Mesendoderm (in vitro differentiated cells): Measurements from ENCODE around the gene LDLRAD1.
"Not testable (repeated sequence)": the region's sequence is repeated elsewhere in the genome, so short reads cannot be mapped to it uniquely, and the experiment has no call there.

Source experiments
- DNase-seq: peaks from one replicate; pipeline ENCODE4 v3.0.0; 2013
- H2AK5ac ChIP-seq: 2 replicates; pipeline ENCODE4 v1.6.1; 2013; ENCODE audit warnings: low read length, inconsistent platforms
- H2BK120ac ChIP-seq: 2 replicates; pipeline ENCODE4 v1.6.1; 2013; ENCODE audit warnings: low read depth, mild to moderate bottlenecking, low read length, moderate library complexity, mixed read lengths
- H2BK15ac ChIP-seq: replicated peaks from 2 replicates; pipeline ENCODE4 v1.6.1; 2013; ENCODE audit warnings: low read depth, mild to moderate bottlenecking, moderate library complexity
- H2BK5ac ChIP-seq: 2 replicates; pipeline ENCODE4 v1.6.1; 2013; ENCODE audit warnings: low read length, inconsistent platforms
- H3K18ac ChIP-seq: 2 replicates; pipeline ENCODE4 v1.6.1; 2013; ENCODE audit warnings: mild to moderate bottlenecking, low read length, mixed read lengths
- H3K23ac ChIP-seq: one replicate; pipeline ENCODE4 v1.6.1; 2013; ENCODE audit warnings: low read length
- H3K27ac ChIP-seq: 2 replicates; pipeline ENCODE4 v1.5.1; 2013; ENCODE audit warnings: low read depth, mild to moderate bottlenecking, inconsistent platforms, low read length, moderate library complexity
- H3K27me3 ChIP-seq: 2 replicates; pipeline ENCODE4 v1.6.1; 2013; ENCODE audit warnings: low read length, control low read depth, mild to moderate bottlenecking, inconsistent platforms; ENCODE audit not compliant: insufficient read depth, poor library complexity
- H3K36me3 ChIP-seq: 2 replicates; pipeline ENCODE4 v1.6.1; 2013; ENCODE audit warnings: low read length, inconsistent platforms; ENCODE audit not compliant: control insufficient read depth, insufficient read depth
- H3K4ac ChIP-seq: one replicate; pipeline ENCODE4 v1.6.1; 2013; ENCODE audit warnings: low read depth, mild to moderate bottlenecking, low read length, moderate library complexity
- H3K4me1 ChIP-seq: 2 replicates; pipeline ENCODE4 v1.6.1; 2013; ENCODE audit warnings: low read depth, low read length, inconsistent platforms; ENCODE audit not compliant: control insufficient read depth
- H3K4me2 ChIP-seq: 2 replicates; pipeline ENCODE4 v1.6.1; 2013; ENCODE audit warnings: low read length
- H3K4me3 ChIP-seq: 2 replicates; pipeline ENCODE4 v1.5.1; 2013; ENCODE audit warnings: mild to moderate bottlenecking, low read length
- H3K56ac ChIP-seq: one replicate; pipeline ENCODE4 v1.6.1; 2013; ENCODE audit warnings: low read length
- H3K79me1 ChIP-seq: 2 replicates; pipeline ENCODE4 v1.6.1; 2013; ENCODE audit warnings: low read length, inconsistent platforms
- H3K79me2 ChIP-seq: 2 replicates; pipeline ENCODE4 v1.6.1; 2013; ENCODE audit warnings: mild to moderate bottlenecking, low read length; ENCODE audit not compliant: control insufficient read depth, insufficient read depth
- H3K9ac ChIP-seq: 2 replicates; pipeline ENCODE4 v1.6.1; 2013; ENCODE audit warnings: low read length, inconsistent platforms
- H4K5ac ChIP-seq: one replicate; pipeline ENCODE4 v1.6.1; 2013; ENCODE audit warnings: low read length
- H4K8ac ChIP-seq: one replicate; pipeline ENCODE4 v1.6.1; 2013; ENCODE audit warnings: low read depth, mild to moderate bottlenecking, control low read depth, low read length, moderate library complexity
- WGBS: extraction: QIAGEN DNeasy Blood & Tissue Kit; methylation state at CpG from one replicate; pipeline ENCODE4 v1.1.7; 2013; ENCODE audit warnings: low lambda C conversion rate, missing lambda C conversion rate; ENCODE audit not compliant: insufficient coverage; ENCODE audit errors: extremely low coverage; 5-methylcytosine and 5-hydroxymethylcytosine counted together

Gene LDLRAD1

DNA sequence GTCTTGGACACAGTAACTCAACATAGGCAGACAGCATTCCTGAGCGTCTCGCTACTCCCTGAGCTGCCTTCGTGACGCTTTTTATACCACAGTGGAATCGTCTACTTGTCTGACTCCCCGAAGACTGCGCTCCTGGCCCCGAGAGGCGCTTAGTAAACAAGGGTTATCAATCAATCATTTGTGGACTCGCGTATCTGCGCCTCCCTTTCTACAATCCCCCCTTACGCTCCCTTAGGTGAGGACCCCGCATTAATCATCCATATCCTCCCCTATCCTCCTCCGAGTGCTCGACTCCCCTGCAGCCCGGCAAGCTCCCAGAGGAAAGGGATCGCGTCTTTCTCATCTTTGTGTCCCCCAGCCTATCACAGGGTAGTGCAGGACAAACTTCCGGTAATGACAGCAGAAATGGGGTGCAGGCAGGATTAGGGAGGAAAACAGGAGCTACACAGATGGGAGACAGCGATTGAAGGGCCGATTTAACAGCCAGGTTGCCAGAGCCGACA, 34.5 kb upstream of the LDLRAD1 start:
- Histone ChIP-seq H3K79me1 (peaks cover 7% of the 10 kb centered on the region), H2AK5ac (no peak overlapping the region), H3K4me1 (no peaks in the 10 kb centered on the region), H3K4me3 (peak overlapping the region; percentile 77), H3K4me2 (peak overlapping the region; percentile 57), H4K5ac (no peak overlapping the region), H3K18ac (no peak overlapping the region), H2BK15ac (no peak overlapping the region), H3K9ac (peak overlapping the region; percentile 76), H3K4ac (no peak overlapping the region), H3K23ac (no peak overlapping the region), H3K36me3 (no peaks in the 10 kb centered on the region), H4K8ac (no peak overlapping the region), H3K56ac (peak overlapping the region; percentile 90), H3K27ac (no peak overlapping the region), H3K27me3 (no peaks in the 10 kb centered on the region), H3K79me2 (peaks cover 6% of the 10 kb centered on the region), H2BK120ac (no peak overlapping the region), H2BK5ac (no peak overlapping the region)
- peak; percentile 67 for DNase-seq
- WGBS, result no CpG with 5 or more reads among the region's 23 CpGs

DNA sequence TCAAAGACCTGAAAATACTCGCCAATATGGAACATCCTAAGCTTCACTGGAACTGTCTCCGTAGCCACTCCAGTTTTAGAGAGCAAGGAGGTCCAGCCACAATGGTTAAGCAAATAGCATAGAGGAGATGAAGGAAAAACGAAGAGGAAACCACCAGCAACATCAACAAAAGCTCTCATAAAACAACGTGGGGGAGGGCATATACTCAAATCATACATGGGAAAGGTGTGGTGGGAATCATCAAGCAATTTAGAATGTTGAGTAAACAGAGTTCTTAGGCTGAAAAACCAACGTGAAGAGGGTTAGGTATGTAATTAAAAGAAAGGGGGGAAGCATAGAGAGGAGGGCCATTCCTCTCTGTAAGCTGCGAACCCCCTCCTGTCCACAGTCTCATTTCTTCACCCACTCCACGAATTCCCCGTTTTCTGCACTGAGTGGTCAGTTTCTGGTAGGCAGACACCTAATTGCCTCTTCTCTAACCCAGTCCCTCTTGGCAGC, 34.0 kb upstream of the LDLRAD1 start:
- no peak overlapping the region for H3K18ac ChIP-seq
- no peak overlapping the region for H2BK120ac ChIP-seq
- H3K27ac ChIP-seq, result no peak overlapping the region
- WGBS, result no CpG with 5 or more reads among the region's 8 CpGs
- no peak overlapping the region for H4K5ac ChIP-seq
- H2BK5ac ChIP-seq, result no peak overlapping the region
- H3K56ac ChIP-seq, result peak overlapping the region; percentile 90
- no peak overlapping the region for H2AK5ac ChIP-seq
- H3K4ac ChIP-seq, result no peak overlapping the region
- no peak overlapping the region for H4K8ac ChIP-seq
- H3K36me3 ChIP-seq, result no peaks in the 10 kb centered on the region
- H3K23ac ChIP-seq, result no peak overlapping the region
- H3K4me2 ChIP-seq, result peak overlapping the region; percentile 57
- H3K4me1 ChIP-seq, result no peaks in the 10 kb centered on the region
- H3K79me1 ChIP-seq, result peaks cover 7% of the 10 kb centered on the region
- H3K79me2 ChIP-seq, result peaks cover 6% of the 10 kb centered on the region
- peak overlapping the region; percentile 76 for H3K9ac ChIP-seq
- H3K4me3 ChIP-seq, result peak overlapping the region; percentile 77
- peak; percentile 5 for DNase-seq
- H3K27me3 ChIP-seq, result no peaks in the 10 kb centered on the region
- H2BK15ac ChIP-seq, result no peak overlapping the region

DNA sequence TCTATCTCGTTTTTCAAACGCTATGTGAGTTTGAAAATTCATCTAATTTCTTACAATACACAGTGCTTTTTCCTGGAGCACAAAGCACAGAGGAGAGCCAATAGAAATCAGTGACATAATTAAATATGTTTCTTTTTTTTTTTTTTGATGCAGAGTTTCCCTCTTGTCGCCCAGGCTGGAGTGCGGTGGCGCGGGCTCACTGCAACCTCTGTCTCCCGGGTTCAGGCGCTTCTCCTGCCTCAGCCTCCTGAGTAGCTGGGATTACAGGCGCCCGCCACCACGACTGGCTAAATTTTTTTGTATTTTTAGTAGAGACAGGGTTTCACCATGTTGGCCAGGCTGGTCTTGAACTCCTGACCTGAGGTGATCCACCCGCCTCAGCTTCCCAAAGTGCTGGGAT, 32.4 kb upstream of the LDLRAD1 start:
- H4K8ac ChIP-seq, H2BK15ac ChIP-seq, H3K4me1 ChIP-seq, DNase-seq, H3K56ac ChIP-seq, H3K36me3 ChIP-seq, H3K27me3 ChIP-seq, H3K79me2 ChIP-seq, H3K4me3 ChIP-seq, H3K4ac ChIP-seq, H3K4me2 ChIP-seq, H3K9ac ChIP-seq, H2BK120ac ChIP-seq, H4K5ac ChIP-seq, H3K23ac ChIP-seq, H3K79me1 ChIP-seq, H2AK5ac ChIP-seq, H2BK5ac ChIP-seq, H3K18ac ChIP-seq, H3K27ac ChIP-seq: not testable (repeated sequence)
- no CpG with 5 or more reads among the region's 12 CpGs for WGBS

DNA sequence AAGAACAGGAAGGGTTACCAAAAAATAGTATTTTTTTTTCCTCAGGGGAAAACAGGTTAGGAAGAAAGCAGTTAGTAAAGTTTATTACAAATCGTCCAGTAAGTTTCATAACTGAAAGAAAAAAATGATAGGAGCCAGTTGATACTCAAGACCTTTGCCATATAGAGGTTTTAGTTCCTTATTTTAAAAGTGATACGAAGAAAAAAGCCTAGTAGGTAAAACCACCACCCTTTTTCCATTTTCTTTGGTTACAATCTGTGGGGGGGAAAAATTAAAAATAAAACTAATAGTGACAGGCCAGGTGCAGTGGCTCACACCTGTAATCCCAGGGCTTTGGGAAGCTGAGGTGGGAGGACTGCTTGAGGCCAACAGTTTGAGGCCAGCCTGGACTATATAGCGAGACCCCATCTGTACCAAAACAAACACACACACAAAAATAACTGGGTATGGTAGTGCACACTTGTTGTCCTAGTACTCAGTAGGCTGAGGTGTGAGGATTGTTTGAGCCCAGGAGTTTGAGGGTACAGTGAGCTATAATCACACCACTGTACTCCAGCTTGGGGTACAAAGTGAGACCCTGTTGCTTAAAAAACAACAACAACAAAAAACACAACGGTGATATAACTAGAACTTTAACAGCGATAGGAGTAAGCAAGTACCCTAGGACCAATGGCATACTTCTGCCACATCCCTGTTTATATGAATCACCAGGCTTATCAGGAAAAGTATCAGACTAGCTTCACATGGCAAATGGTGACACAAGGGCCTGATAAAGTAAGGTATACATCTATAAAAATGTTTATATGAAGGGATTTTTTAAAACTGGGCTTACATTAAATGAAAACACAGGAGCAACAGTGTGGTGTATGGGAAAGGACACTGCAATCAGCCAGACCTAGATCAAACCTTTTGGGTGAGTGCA, 29.7 kb upstream of the LDLRAD1 start:
- Histone ChIP-seq H2BK15ac (no peak overlapping the region), H2AK5ac (no peak overlapping the region), H3K56ac (no peak overlapping the region), H3K4me1 (no peaks in the 10 kb centered on the region), H2BK5ac (no peak overlapping the region), H3K4ac (no peak overlapping the region), H3K4me2 (no peak overlapping the region), H3K4me3 (no peak overlapping the region), H3K27ac (no peak overlapping the region), H3K79me1 (peaks cover 7% of the 10 kb centered on the region), H3K9ac (no peak overlapping the region), H2BK120ac (no peak overlapping the region), H3K23ac (no peak overlapping the region), H4K5ac (no peak overlapping the region), H3K18ac (no peak overlapping the region), H3K79me2 (peaks cover 6% of the 10 kb centered on the region), H4K8ac (no peak overlapping the region), H3K27me3 (no peaks in the 10 kb centered on the region), H3K36me3 (no peaks in the 10 kb centered on the region)
- WGBS, result no CpG with 5 or more reads among the region's 5 CpGs
- DNase-seq, result peak; percentile 7

DNA sequence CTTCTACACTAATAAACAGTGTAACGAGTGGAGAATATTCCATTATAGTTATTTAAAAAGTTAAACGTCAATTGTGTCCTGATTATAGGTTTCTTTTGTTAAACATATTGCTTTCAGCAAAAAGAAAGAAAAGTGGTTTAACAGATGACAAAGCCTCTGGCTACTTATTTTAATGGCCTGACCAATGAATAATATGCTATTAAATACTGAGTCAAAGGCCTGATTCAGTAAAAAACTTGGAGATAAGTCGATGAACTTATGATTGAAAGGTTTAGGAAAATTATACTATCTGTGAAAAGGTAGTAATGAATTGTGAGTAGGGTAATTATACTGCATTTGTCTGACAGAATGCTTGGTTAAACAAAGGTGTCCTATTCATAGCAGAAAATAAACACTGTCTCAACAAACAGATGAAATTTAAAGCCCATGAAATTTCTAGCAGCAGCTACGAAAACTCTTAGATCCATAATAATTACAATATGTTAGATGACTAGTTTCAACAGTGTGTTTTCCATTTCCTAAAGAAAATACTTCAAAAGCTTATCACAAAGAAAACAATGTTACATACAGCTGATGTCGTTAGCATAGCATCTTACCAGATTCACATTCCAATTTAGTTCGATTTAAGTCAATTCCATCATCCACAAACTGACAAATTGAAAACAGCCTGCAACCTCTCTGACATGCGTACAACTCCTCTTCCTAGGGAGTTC, 28.8 kb upstream of the LDLRAD1 start:
- H3K18ac ChIP-seq, result no peak overlapping the region
- H4K5ac ChIP-seq, result no peak overlapping the region
- no peak overlapping the region for H2BK5ac ChIP-seq
- H3K79me2 ChIP-seq, result peaks cover 4% of the 10 kb centered on the region
- 100% methylated on average over 1 of the region's 7 CpGs for WGBS
- H3K23ac ChIP-seq, result no peak overlapping the region
- H2AK5ac ChIP-seq, result no peak overlapping the region
- no peak overlapping the region for H3K4me3 ChIP-seq
- H4K8ac ChIP-seq, result no peak overlapping the region
- no peak overlapping the region for H3K4ac ChIP-seq
- no peaks in the 10 kb centered on the region for H3K27me3 ChIP-seq
- H2BK120ac ChIP-seq, result no peak overlapping the region
- H3K56ac ChIP-seq, result no peak overlapping the region
- H3K79me1 ChIP-seq, result peaks cover 5% of the 10 kb centered on the region
- H3K27ac ChIP-seq, result no peak overlapping the region
- H3K36me3 ChIP-seq, result no peaks in the 10 kb centered on the region
- H3K9ac ChIP-seq, result no peak overlapping the region
- no peak overlapping the region for H3K4me2 ChIP-seq
- H3K4me1 ChIP-seq, result no peaks in the 10 kb centered on the region
- DNase-seq, result no peak
- H2BK15ac ChIP-seq, result no peak overlapping the region
